Testis (tissue), 2 donors: ENCODE measurements around the gene BHLHE40.

Source experiments
- POLR2A ChIP-seq: fragments of 450-650 bp; IDR thresholded peaks from one replicate; pipeline ENCODE4 v1.6.1; 2017; ENCODE audit warnings: antibody characterized with exemption, mild to moderate bottlenecking, moderate library complexity
- TF ChIP-seq, protein P1 (sequence below), 3 experiments: fragments of 450-650 bp in 2 of 3; fragments of 200-600 bp in 1 of 3; sonication (generic) in 1 of 3; IDR thresholded peaks; one replicate each; pipeline ENCODE4 v1.5.1; 2016 to 2019; ENCODE audit warnings: antibody characterized with exemption in 3 of 3, mild to moderate bottlenecking in 2 of 3, moderate library complexity in 1 of 3

DNA sequence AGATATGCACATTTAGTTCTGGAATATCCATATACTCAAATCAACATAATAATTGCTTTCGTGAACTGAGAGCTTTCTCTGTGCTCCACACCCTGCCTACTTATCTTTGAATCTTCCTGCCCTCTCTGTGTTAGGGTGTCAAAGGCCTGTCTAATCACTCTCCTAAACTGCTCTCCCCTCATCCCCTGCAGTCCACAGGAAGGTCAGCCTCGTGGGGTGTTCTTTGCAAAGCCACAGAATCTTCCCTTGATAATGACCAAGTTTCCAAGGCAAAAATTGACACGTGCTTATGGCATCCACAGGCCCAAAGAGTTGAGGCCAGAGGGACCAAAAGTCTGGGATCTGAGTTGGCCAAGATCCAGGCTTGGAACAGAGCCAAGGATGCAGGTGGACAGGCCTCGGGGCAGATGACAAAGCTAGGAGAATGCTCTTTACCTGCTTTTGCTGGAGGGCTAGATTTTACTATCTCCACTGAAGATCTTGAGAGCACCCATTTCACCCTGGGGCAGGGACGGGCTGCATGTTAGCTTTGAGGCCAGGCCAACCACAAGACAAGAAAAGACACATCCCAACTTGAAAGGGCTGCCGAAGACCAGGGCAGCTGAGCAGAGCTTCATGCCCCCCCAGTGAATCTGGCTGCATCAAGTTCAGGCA lies 20.4 kb downstream of the BHLHE40 start:
- no peak for TF ChIP-seq POLR2A
- TF ChIP-seq, protein P1, sequence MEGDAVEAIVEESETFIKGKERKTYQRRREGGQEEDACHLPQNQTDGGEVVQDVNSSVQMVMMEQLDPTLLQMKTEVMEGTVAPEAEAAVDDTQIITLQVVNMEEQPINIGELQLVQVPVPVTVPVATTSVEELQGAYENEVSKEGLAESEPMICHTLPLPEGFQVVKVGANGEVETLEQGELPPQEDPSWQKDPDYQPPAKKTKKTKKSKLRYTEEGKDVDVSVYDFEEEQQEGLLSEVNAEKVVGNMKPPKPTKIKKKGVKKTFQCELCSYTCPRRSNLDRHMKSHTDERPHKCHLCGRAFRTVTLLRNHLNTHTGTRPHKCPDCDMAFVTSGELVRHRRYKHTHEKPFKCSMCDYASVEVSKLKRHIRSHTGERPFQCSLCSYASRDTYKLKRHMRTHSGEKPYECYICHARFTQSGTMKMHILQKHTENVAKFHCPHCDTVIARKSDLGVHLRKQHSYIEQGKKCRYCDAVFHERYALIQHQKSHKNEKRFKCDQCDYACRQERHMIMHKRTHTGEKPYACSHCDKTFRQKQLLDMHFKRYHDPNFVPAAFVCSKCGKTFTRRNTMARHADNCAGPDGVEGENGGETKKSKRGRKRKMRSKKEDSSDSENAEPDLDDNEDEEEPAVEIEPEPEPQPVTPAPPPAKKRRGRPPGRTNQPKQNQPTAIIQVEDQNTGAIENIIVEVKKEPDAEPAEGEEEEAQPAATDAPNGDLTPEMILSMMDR (IDR thresholded peaks at IDR 0.05) = no peak
